SK-N-SH (cell line): ENCODE measurements around the gene MCAM. TPM values are rescaled to one million over a fixed set of nuclear protein-coding genes. Genes with fewer than 3 reads are reported as not detected.
A peak's percentile ranks its signal among the peaks of the same experiment; 100 is the strongest.

ENCODE experiments used
- CTCF ChIA-PET: fragments of 300-600, 350-600 bp; formaldehyde crosslinking; extraction: SDS; loops from one replicate; lab custom pipeline; 2021; lab: Yijun Ruan, JAX
- POLR2A ChIA-PET: fragments of 350-600 bp; sonication (Branson Sonifier 250); formaldehyde crosslinking; extraction: SDS; loops from one replicate; lab custom pipeline; 2020; ENCODE audit warnings: antibody characterized with exemption, inconsistent platforms; lab: Yijun Ruan, JAX
- DNase-seq: peaks from one replicate; pipeline ENCODE4 v3.0.0; 2012
- H2AFZ ChIP-seq: fragments of 200-600 bp; sonication (generic); 2 replicates; pipeline ENCODE4 v1.8.1; 2016; ENCODE audit warnings: antibody characterized with exemption, mild to moderate bottlenecking, low read depth
- H3F3A ChIP-seq: fragments of 200-600 bp; sonication (generic); replicated peaks from 2 replicates; pipeline ENCODE3; 2016; ENCODE audit warnings: antibody characterized with exemption, mild to moderate bottlenecking; ENCODE audit not compliant: insufficient read depth
- H3K27ac ChIP-seq, 2 experiments: fragments of 200-500 bp in 1 of 2; fragments of 200-600 bp in 1 of 2; sonication (Bioruptor generic) in 1 of 2; sonication (generic), shearing (Covaris generic) in 1 of 2; 2 replicates each; pipeline versions ENCODE4 v1.5.1 to v1.6.1; 2014 to 2016; ENCODE audit warnings: low read depth in 2 of 2, inconsistent platforms in 1 of 2, low read length in 1 of 2, mild to moderate bottlenecking in 1 of 2, mixed read lengths in 1 of 2
- H3K27me3 ChIP-seq: fragments of 200-600 bp; sonication (generic), shearing (Covaris generic); 2 replicates; pipeline ENCODE4 v1.6.1; 2016; ENCODE audit warnings: mixed run types; ENCODE audit not compliant: insufficient read depth
- H3K36me3 ChIP-seq, 2 experiments: fragments of 200-500 bp in 1 of 2; fragments of 200-600 bp in 1 of 2; sonication (Bioruptor generic) in 1 of 2; sonication (generic) in 1 of 2; replicated peaks in 1 of 2; 2 replicates each; pipeline versions ENCODE3 to v1.5.1; 2014 to 2016; ENCODE audit warnings: low read length in 1 of 2, mild to moderate bottlenecking in 1 of 2; ENCODE audit not compliant: insufficient read depth in 2 of 2, control insufficient read depth in 1 of 2
- H3K4me1 ChIP-seq, 2 experiments: fragments of 200-500 bp in 1 of 2; fragments of 200-600 bp in 1 of 2; sonication (Bioruptor generic) in 1 of 2; sonication (generic), shearing (Covaris generic) in 1 of 2; 2 replicates each; pipeline versions ENCODE4 v1.5.1 to v1.6.1; 2014 to 2016; ENCODE audit warnings: low read depth in 1 of 2, low read length in 1 of 2, mixed run types in 1 of 2; ENCODE audit not compliant: insufficient read depth in 2 of 2, control insufficient read depth in 1 of 2
- H3K4me2 ChIP-seq: fragments of 200-600 bp; sonication (generic), shearing (Covaris generic); 2 replicates; pipeline ENCODE4 v1.6.1; 2017; ENCODE audit warnings: mixed run types
- H3K4me3 ChIP-seq, 2 experiments: fragments of 200-500 bp in 1 of 2; fragments of 200-600 bp in 1 of 2; sonication (Bioruptor generic) in 1 of 2; sonication (generic), shearing (Covaris generic) in 1 of 2; 2 replicates each; pipeline versions ENCODE4 v1.5.1 to v1.8.1; 2014 to 2016; ENCODE audit warnings: low read depth in 2 of 2, inconsistent platforms in 1 of 2, low read length in 1 of 2, mild to moderate bottlenecking in 1 of 2, mixed read lengths in 1 of 2, moderate library complexity in 1 of 2
- H3K79me2 ChIP-seq: fragments of 200-600 bp; sonication (generic); 2 replicates; pipeline ENCODE4 v1.8.1; 2017; ENCODE audit warnings: mild to moderate bottlenecking; ENCODE audit not compliant: insufficient read depth
- H3K9ac ChIP-seq: fragments of 200-600 bp; sonication (generic); 2 replicates; pipeline ENCODE4 v1.6.1; 2017; ENCODE audit warnings: mixed run types
- H3K9me2 ChIP-seq: fragments of 200-600 bp; sonication (generic); 2 replicates; pipeline ENCODE4 v1.6.1; 2017; ENCODE audit warnings: mixed run types
- H3K9me3 ChIP-seq: fragments of 200-600 bp; sonication (generic); 2 replicates; pipeline ENCODE4 v1.6.1; 2017; ENCODE audit warnings: mixed run types, mild to moderate bottlenecking, moderate library complexity
- H4K20me1 ChIP-seq: fragments of 200-600 bp; sonication (generic); 2 replicates; pipeline ENCODE4 v1.6.1; 2017; ENCODE audit warnings: mild to moderate bottlenecking, mixed run types; ENCODE audit not compliant: insufficient read depth
- CTCF ChIP-seq: fragments of 200-600 bp; sonication (generic); IDR thresholded peaks from 2 replicates; pipeline ENCODE4 v1.6.1; 2017; ENCODE audit warnings: antibody characterized with exemption, mild to moderate bottlenecking, moderate library complexity
- ELF1 ChIP-seq: IDR thresholded peaks from 2 replicates; pipeline ENCODE4 v1.4.0; 2012
- EP300 ChIP-seq, 2 experiments: IDR thresholded peaks; 2 replicates each; pipeline versions ENCODE4 v1.4.0 to v1.6.1; 2012; ENCODE audit warnings: borderline replicate concordance in 1 of 2, low read depth in 1 of 2, low read length in 1 of 2
- GABPA ChIP-seq: IDR thresholded peaks from 2 replicates; pipeline ENCODE4 v1.4.0; 2012; ENCODE audit warnings: low read depth, mild to moderate bottlenecking
- GATA2 ChIP-seq: sonication (generic); formaldehyde crosslinking; IDR thresholded peaks from 2 replicates; pipeline ENCODE4 v1.5.0; 2020; ENCODE audit warnings: mild to moderate bottlenecking, missing genetic modification reagents
- IRF3 ChIP-seq: fragments of 150-350 bp; IDR thresholded peaks from 2 replicates; pipeline ENCODE4 v1.6.1; 2016; ENCODE audit warnings: mild to moderate bottlenecking, low read depth, low read length
- MEF2A ChIP-seq: IDR thresholded peaks from 2 replicates; pipeline ENCODE4 v1.4.0; 2012; ENCODE audit warnings: low read depth, borderline replicate concordance
- MXI1 ChIP-seq: IDR thresholded peaks from 2 replicates; pipeline ENCODE4 v1.6.1; 2012; ENCODE audit warnings: mild to moderate bottlenecking, low read depth, low read length, improper control_type of control experiment
- NRF1 ChIP-seq: IDR thresholded peaks from 2 replicates; pipeline ENCODE4 v1.6.1; 2012; ENCODE audit warnings: low read depth, mild to moderate bottlenecking, low read length
- POLR2AphosphoS5 ChIP-seq: IDR thresholded peaks from 2 replicates; pipeline ENCODE4 v1.6.1; 2012; ENCODE audit warnings: low read depth, low read length
- RAD21 ChIP-seq: IDR thresholded peaks from 2 replicates; pipeline ENCODE4 v1.6.1; 2012; ENCODE audit warnings: mild to moderate bottlenecking, low read length
- RCOR1 ChIP-seq: fragments of 150-350 bp; IDR thresholded peaks from 2 replicates; pipeline ENCODE4 v1.6.1; 2017; ENCODE audit warnings: antibody characterized with exemption, low read length
- RFX5 ChIP-seq: IDR thresholded peaks from 2 replicates; pipeline ENCODE4 v1.6.1; 2012; ENCODE audit warnings: mild to moderate bottlenecking, improper control_type of control experiment, low read length
- SMC3 ChIP-seq: IDR thresholded peaks from 2 replicates; pipeline ENCODE4 v1.6.1; 2012; ENCODE audit warnings: low read depth, low read length, improper control_type of control experiment
- TEAD4 ChIP-seq: IDR thresholded peaks from 2 replicates; pipeline ENCODE4 v1.4.0; 2012; ENCODE audit warnings: mild to moderate bottlenecking, borderline replicate concordance; ENCODE audit not compliant: insufficient read depth
- YY1 ChIP-seq: IDR thresholded peaks from 2 replicates; pipeline ENCODE4 v1.4.0; 2012; ENCODE audit warnings: low read depth, mild to moderate bottlenecking
- WGBS: methylation state at CpG from one replicate; pipeline ENCODE4 v1.1.6; 2017; ENCODE audit warnings: low lambda C conversion rate; 5-methylcytosine and 5-hydroxymethylcytosine counted together
- polyA plus RNA-seq, 3 experiments: library from polyadenylated mRNA; depleted of rRNA; stranded (reverse); fragments of >200 nt; gene quantifications; 2 replicates each; pipeline ENCODE4 v1.2.3, GENCODE V29; 2012
- TF ChIP-seq, protein P1 (sequence below): fragments of 150-350 bp; IDR thresholded peaks from 2 replicates; pipeline ENCODE4 v1.6.1; 2017; ENCODE audit warnings: antibody characterized with exemption, low read length, low read depth, borderline replicate concordance
- TF ChIP-seq, protein P2 (sequence below): IDR thresholded peaks from 2 replicates; pipeline ENCODE4 v1.6.1; 2012; ENCODE audit warnings: mild to moderate bottlenecking, low read depth, low read length, moderate library complexity

Gene MCAM
- polyA plus RNA-seq, 1 of the 3 experiments (the other 2 are of a cell fraction): 22.8 TPM

DNA sequence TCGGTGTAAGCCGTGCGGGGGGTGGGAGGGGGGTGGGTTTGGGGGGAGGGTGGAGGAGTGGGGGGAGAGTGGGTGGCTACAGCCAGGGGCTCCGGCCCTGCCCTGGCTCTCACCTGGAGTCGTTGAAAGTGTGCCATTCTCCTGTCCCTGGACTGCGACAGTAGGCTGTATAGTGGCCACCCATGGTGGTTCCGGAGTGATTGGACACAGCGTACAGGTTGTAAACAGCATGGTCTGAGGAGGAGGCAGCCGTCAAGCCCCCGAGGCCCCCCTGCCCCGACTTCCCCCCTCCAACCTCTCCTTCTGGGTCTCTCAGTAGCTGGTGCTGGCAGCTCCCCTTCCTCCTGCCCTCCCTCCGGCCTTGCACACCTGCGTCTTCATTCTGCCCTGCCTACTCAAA, 40.1 kb upstream of the MCAM start:
- no peaks in the 10 kb centered on the region for H3K27me3 ChIP-seq
- ChIA-PET CTCF (interaction anchor here (0.6 to 5.1 kb wide), 38 partner anchors 8 to 761 kb away, joined by 3 to 308 read pairs (median 6); partner anchors contain the start of genes C1QTNF5, C2CD2L, MCAM and MFRP), POLR2A (interaction anchor here (2.4 kb wide), 1 partner anchor 17 kb away, joined by 9 read pairs; no protein-coding TSS in a partner anchor)
- H3K9me3 ChIP-seq: no peaks in the 10 kb centered on the region
- no peak overlapping the region for H3K27ac ChIP-seq
- H2AFZ ChIP-seq: no peak overlapping the region
- H3K9ac ChIP-seq: no peak overlapping the region
- H3F3A ChIP-seq: peaks cover 16% of the 10 kb centered on the region
- H3K4me2 ChIP-seq: peak overlapping the region; percentile 92; the same call in 1 of the 2 replicates
- DNase-seq: no peak
- no peaks in the 10 kb centered on the region for H3K9me2 ChIP-seq
- no peaks in the 10 kb centered on the region for H4K20me1 ChIP-seq
- TF ChIP-seq, protein P1, sequence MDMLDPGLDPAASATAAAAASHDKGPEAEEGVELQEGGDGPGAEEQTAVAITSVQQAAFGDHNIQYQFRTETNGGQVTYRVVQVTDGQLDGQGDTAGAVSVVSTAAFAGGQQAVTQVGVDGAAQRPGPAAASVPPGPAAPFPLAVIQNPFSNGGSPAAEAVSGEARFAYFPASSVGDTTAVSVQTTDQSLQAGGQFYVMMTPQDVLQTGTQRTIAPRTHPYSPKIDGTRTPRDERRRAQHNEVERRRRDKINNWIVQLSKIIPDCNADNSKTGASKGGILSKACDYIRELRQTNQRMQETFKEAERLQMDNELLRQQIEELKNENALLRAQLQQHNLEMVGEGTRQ: no peak
- no peak for TF ChIP-seq RFX5
- no peak for TF ChIP-seq SMC3
- TF ChIP-seq GATA2 (CRISPR knock-in tag): no peak
- TF ChIP-seq EP300 (IDR thresholded peaks at IDR 0.05; ENCODE audit: borderline replicate concordance in 1 of 2, low read depth in 1 of 2, low read length in 1 of 2): no peak
- TF ChIP-seq GABPA: no peak
- no peak for TF ChIP-seq RAD21
- no peak for TF ChIP-seq CTCF
- no peak for TF ChIP-seq POLR2AphosphoS5
- no peak for TF ChIP-seq ELF1
- TF ChIP-seq IRF3: no peak
- TF ChIP-seq NRF1: no peak
- TF ChIP-seq, protein P2, sequence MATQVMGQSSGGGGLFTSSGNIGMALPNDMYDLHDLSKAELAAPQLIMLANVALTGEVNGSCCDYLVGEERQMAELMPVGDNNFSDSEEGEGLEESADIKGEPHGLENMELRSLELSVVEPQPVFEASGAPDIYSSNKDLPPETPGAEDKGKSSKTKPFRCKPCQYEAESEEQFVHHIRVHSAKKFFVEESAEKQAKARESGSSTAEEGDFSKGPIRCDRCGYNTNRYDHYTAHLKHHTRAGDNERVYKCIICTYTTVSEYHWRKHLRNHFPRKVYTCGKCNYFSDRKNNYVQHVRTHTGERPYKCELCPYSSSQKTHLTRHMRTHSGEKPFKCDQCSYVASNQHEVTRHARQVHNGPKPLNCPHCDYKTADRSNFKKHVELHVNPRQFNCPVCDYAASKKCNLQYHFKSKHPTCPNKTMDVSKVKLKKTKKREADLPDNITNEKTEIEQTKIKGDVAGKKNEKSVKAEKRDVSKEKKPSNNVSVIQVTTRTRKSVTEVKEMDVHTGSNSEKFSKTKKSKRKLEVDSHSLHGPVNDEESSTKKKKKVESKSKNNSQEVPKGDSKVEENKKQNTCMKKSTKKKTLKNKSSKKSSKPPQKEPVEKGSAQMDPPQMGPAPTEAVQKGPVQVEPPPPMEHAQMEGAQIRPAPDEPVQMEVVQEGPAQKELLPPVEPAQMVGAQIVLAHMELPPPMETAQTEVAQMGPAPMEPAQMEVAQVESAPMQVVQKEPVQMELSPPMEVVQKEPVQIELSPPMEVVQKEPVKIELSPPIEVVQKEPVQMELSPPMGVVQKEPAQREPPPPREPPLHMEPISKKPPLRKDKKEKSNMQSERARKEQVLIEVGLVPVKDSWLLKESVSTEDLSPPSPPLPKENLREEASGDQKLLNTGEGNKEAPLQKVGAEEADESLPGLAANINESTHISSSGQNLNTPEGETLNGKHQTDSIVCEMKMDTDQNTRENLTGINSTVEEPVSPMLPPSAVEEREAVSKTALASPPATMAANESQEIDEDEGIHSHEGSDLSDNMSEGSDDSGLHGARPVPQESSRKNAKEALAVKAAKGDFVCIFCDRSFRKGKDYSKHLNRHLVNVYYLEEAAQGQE: no peak
- TF ChIP-seq MXI1: no peak
- TF ChIP-seq MEF2A: no peak
- TF ChIP-seq RCOR1: no peak
- TF ChIP-seq YY1: no peak
- TF ChIP-seq TEAD4: no peak
- H3K4me3 ChIP-seq: peak overlapping the region; percentile 42 to 79; a peak in 3 of 4 replicates
- 35% methylated on average over 6 of the region's 13 CpGs for WGBS
- H3K79me2 ChIP-seq: no peaks in the 10 kb centered on the region
- H3K36me3 ChIP-seq: peaks cover 0 to 3% of the 10 kb centered on the region in 2 experiments
- peaks cover 13 to 26% of the 10 kb centered on the region in 2 experiments; a peak in 3 of 4 replicates for H3K4me1 ChIP-seq
